Kidney glomerular epithelial cell (primary cell): ENCODE results near the gene MMP15.

Source experiments
- DNase-seq: peaks from one replicate; lab custom pipeline; 2025; lab: John Stamatoyannopoulos, UW

The MMP15 gene

GRCh38 chr16:57996406-57997175 lies 29.0 kb upstream of the MMP15 start:
- no peak for DNase-seq

GRCh38 chr16:57997176-57997527 lies 28.4 kb upstream of the MMP15 start:
- no peak for DNase-seq

GRCh38 chr16:57997528-57998265 lies 27.9 kb upstream of the MMP15 start:
- DNase-seq, result no peak

GRCh38 chr16:57998486-57998885 lies 27.1 kb upstream of the MMP15 start:
- DNase-seq, result no peak

- DNase-seq, result no peak
Observed at GRCh38 chr16:57998992-57999365, 26.6 kb upstream of the MMP15 start.

GRCh38 chr16:57999366-57999970 lies 26.1 kb upstream of the MMP15 start:
- peak; percentile 35 for DNase-seq

- DNase-seq, result peak; percentile 31
Observed at GRCh38 chr16:57999971-58000705, 25.4 kb upstream of the MMP15 start, which contains the start of gene ZNF319. Gene ZNF319, minus strand, starts transcription at chr16:58000672. Its CDS starts 2,407 bp downstream, at chr16:57998265.

GRCh38 chr16:58000706-58001676 lies 24.6 kb upstream of the MMP15 start, which contains the start of gene USB1:
Gene USB1, plus strand, starts transcription at chr16:58001407. Its CDS starts 77 bp downstream, at chr16:58001484.
- peak; percentile 74 for DNase-seq

- DNase-seq, result no peak
Observed at GRCh38 chr16:58001781-58002415, 23.7 kb upstream of the MMP15 start.

GRCh38 chr16:58002416-58002800 lies 23.1 kb upstream of the MMP15 start:
- DNase-seq, result no peak

GRCh38 chr16:58002936-58003335 lies 22.6 kb upstream of the MMP15 start:
- no peak for DNase-seq

- peak; percentile 70 for DNase-seq
Observed at GRCh38 chr16:58004736-58005135, 20.8 kb upstream of the MMP15 start.

GRCh38 chr16:58009856-58010416 lies 15.6 kb upstream of the MMP15 start:
- no peak for DNase-seq

- no peak for DNase-seq
Observed at GRCh38 chr16:58010886-58011285, 14.7 kb upstream of the MMP15 start.

- peak; percentile 61 for DNase-seq
Observed at GRCh38 chr16:58011652-58012051, 13.9 kb upstream of the MMP15 start.

GRCh38 chr16:58012481-58012880 lies 13.1 kb upstream of the MMP15 start:
- no peak for DNase-seq

GRCh38 chr16:58013201-58013956 lies 12.2 kb upstream of the MMP15 start:
- DNase-seq, result no peak

- DNase-seq, result no peak
Observed at GRCh38 chr16:58016840-58017446, 8.6 kb upstream of the MMP15 start.

GRCh38 chr16:58018803-58019202 lies 6.8 kb upstream of the MMP15 start:
- DNase-seq, result no peak
